Liver (tissue), 9 donors: ENCODE data around the gene SP4. TPM values are rescaled to one million over a fixed set of nuclear protein-coding genes. Genes with fewer than 3 reads are reported as not detected.

ENCODE experiments used
- DNase-seq: peaks from one replicate; pipeline ENCODE4 v3.0.0-alpha.2; 2017; ENCODE audit warnings: low spot score
- H3K27ac ChIP-seq, 2 donors: one replicate each; pipeline ENCODE4 v1.7.0; 2013; ENCODE audit warnings: inconsistent platforms in 2 of 2, low read length in 2 of 2, control low read depth in 1 of 2, low read depth in 1 of 2, mild to moderate bottlenecking in 1 of 2
- H3K27me3 ChIP-seq, 4 donors: one replicate each; pipeline versions ENCODE4 v1.6.1 to v1.7.0; 2013; ENCODE audit warnings: low read length in 3 of 4, inconsistent platforms in 1 of 4, mild to moderate bottlenecking in 1 of 4, moderate library complexity in 1 of 4; ENCODE audit not compliant: control insufficient read depth in 4 of 4, insufficient read depth in 4 of 4
- H3K36me3 ChIP-seq, 4 donors: one replicate each; pipeline versions ENCODE4 v1.6.1 to v1.7.0; 2013; ENCODE audit warnings: low read length in 3 of 4, mild to moderate bottlenecking in 3 of 4, low read depth in 1 of 4, moderate library complexity in 1 of 4; ENCODE audit not compliant: control insufficient read depth in 4 of 4, insufficient read depth in 3 of 4
- H3K4me1 ChIP-seq, 4 donors: one replicate each; pipeline versions ENCODE4 v1.6.1 to v1.7.0; 2013; ENCODE audit warnings: low read length in 3 of 4, mild to moderate bottlenecking in 3 of 4, moderate library complexity in 1 of 4; ENCODE audit not compliant: control insufficient read depth in 4 of 4, insufficient read depth in 4 of 4
- H3K4me3 ChIP-seq, 3 donors: one replicate each; pipeline versions ENCODE4 v1.6.1 to v1.7.0; 2013; ENCODE audit warnings: low read length in 3 of 3, control low read depth in 1 of 3, low read depth in 1 of 3, mild to moderate bottlenecking in 1 of 3
- H3K9ac ChIP-seq, 2 donors: one replicate each; pipeline ENCODE4 v1.7.0; 2013; ENCODE audit warnings: low read length in 2 of 2, mild to moderate bottlenecking in 2 of 2, moderate library complexity in 2 of 2, control low read depth in 1 of 2, low read depth in 1 of 2
- H3K9me3 ChIP-seq, 4 donors: one replicate each; pipeline versions ENCODE4 v1.6.1 to v1.7.0; 2013; ENCODE audit warnings: low read length in 3 of 4; ENCODE audit not compliant: control insufficient read depth in 4 of 4
- ATF3 ChIP-seq: IDR thresholded peaks from 2 replicates; pipeline ENCODE4 v1.6.1; 2016; ENCODE audit warnings: antibody characterized with exemption
- CTCF ChIP-seq: fragments of 150-350 bp; IDR thresholded peaks from 2 replicates; pipeline ENCODE4 v1.5.1; 2017; ENCODE audit warnings: improper control_type of control experiment, low read depth, low read length; ENCODE audit not compliant: missing input control
- EGR1 ChIP-seq, 2 donors: IDR thresholded peaks; 2 replicates each; pipeline ENCODE4 v1.6.1; 2016 to 2018; ENCODE audit warnings: antibody characterized with exemption in 2 of 2, low read depth in 2 of 2
- FOXA1 ChIP-seq: IDR thresholded peaks from 2 replicates; pipeline ENCODE4 v1.6.1; 2016; ENCODE audit warnings: antibody characterized with exemption
- FOXA2 ChIP-seq: IDR thresholded peaks from 2 replicates; pipeline ENCODE4 v1.6.1; 2016; ENCODE audit warnings: antibody characterized with exemption
- GABPA ChIP-seq, 2 donors: IDR thresholded peaks in 1 of 2; conservative IDR thresholded peaks in 1 of 2; 2 replicates each; pipeline ENCODE4 v1.6.1; 2016; ENCODE audit warnings: antibody characterized with exemption in 2 of 2, mild to moderate bottlenecking in 1 of 2, moderate library complexity in 1 of 2
- HNF4A ChIP-seq, 2 donors: conservative IDR thresholded peaks; 2 replicates each; pipeline ENCODE4 v1.6.1; 2016; ENCODE audit warnings: antibody characterized with exemption in 2 of 2, mild to moderate bottlenecking in 2 of 2
- HNF4G ChIP-seq: IDR thresholded peaks from 2 replicates; pipeline ENCODE4 v1.6.1; 2016; ENCODE audit warnings: antibody characterized with exemption
- JUND ChIP-seq, 2 donors: IDR thresholded peaks; 2 replicates each; pipeline ENCODE4 v1.6.1; 2016; ENCODE audit warnings: antibody characterized with exemption in 2 of 2
- MAX ChIP-seq: IDR thresholded peaks from 2 replicates; pipeline ENCODE4 v1.6.1; 2016; ENCODE audit warnings: antibody characterized with exemption
- NR2F2 ChIP-seq: IDR thresholded peaks from 2 replicates; pipeline ENCODE4 v1.6.1; 2016; ENCODE audit warnings: antibody characterized with exemption
- RAD21 ChIP-seq, 2 donors: IDR thresholded peaks; 2 replicates each; pipeline ENCODE4 v1.6.1; 2016; ENCODE audit warnings: antibody characterized with exemption in 2 of 2, mild to moderate bottlenecking in 2 of 2
- REST ChIP-seq: IDR thresholded peaks from 2 replicates; pipeline ENCODE4 v1.6.1; 2016; ENCODE audit warnings: antibody characterized with exemption, mild to moderate bottlenecking
- RXRA ChIP-seq, 2 donors: IDR thresholded peaks; 2 replicates each; pipeline ENCODE4 v1.6.1; 2017 to 2018; ENCODE audit warnings: antibody characterized with exemption in 2 of 2, mild to moderate bottlenecking in 1 of 2
- SP1 ChIP-seq: IDR thresholded peaks from 2 replicates; pipeline ENCODE4 v1.6.1; 2018; ENCODE audit warnings: antibody characterized with exemption, mild to moderate bottlenecking
- TAF1 ChIP-seq: conservative IDR thresholded peaks from 2 replicates; pipeline ENCODE4 v1.6.1; 2016; ENCODE audit warnings: antibody characterized with exemption, mild to moderate bottlenecking
- YY1 ChIP-seq: IDR thresholded peaks from 2 replicates; pipeline ENCODE4 v1.6.1; 2016; ENCODE audit warnings: antibody characterized with exemption, mild to moderate bottlenecking
- ZBTB33 ChIP-seq: IDR thresholded peaks from 2 replicates; pipeline ENCODE4 v1.6.1; 2016; ENCODE audit warnings: antibody characterized with exemption
- WGBS: extraction: QIAGEN DNeasy Blood & Tissue Kit; methylation state at CpG from one replicate; pipeline ENCODE4 v1.1.7; 2013; 5-methylcytosine and 5-hydroxymethylcytosine counted together
- polyA plus RNA-seq, 2 donors: library from polyadenylated mRNA; stranded (reverse) in 1 of 2; unstranded in 1 of 2; fragments of 200-250 nt in 1 of 2; fragments of >200 nt in 1 of 2; fragmentation: Nextera tagmentation in 1 of 2; extraction: Ambion mirVana in 1 of 2; gene quantifications; one replicate each; pipeline versions ENCODE4 v1.2.1 to v1.2.3, GENCODE V29; 2013 to 2015
- total RNA-seq, 2 donors: library from RNA; depleted of rRNA; stranded (reverse); fragments of >200 nt; gene quantifications; one replicate each; pipeline ENCODE4 v1.2.3, GENCODE V29; 2014
- donor health status: healthy.
- donor health status: healthy.
- donor health status: healthy.
- donor health status: healthy.
- donor health status: healthy.

The SP4 gene
- total and polyA plus RNA-seq, 4 donors: 0.61 to 13.2 (median 6.7) TPM

- Histone ChIP-seq H3K9ac (no peak overlapping the region), H3K27ac (no peak overlapping the region), H3K9me3 (no peaks in the 10 kb centered on the region), H3K36me3 (no peaks in the 10 kb centered on the region), H3K4me3 (no peak overlapping the region), H3K27me3 (no peaks in the 10 kb centered on the region), H3K4me1 (peaks cover 2 to 19% (median 14%) of the 10 kb centered on the region in 4 donors)
- 78% methylated on average over 3 of the region's 3 CpGs for WGBS
- TF ChIP-seq HNF4A (conservative IDR thresholded peaks at IDR 0.05) (no peak), ATF3 (no peak), FOXA1 (no peak), HNF4G (no peak), CTCF (no peak), RAD21 (IDR thresholded peaks at IDR 0.05) (no peak), JUND (IDR thresholded peaks at IDR 0.05) (no peak), REST (no peak)
- no peak for DNase-seq
Observed at GRCh38 chr7:21544715-21545114, 116.8 kb downstream of the SP4 start.

GRCh38 chr7:21547501-21547900 lies 119.6 kb downstream of the SP4 start:
- peaks cover 2 to 16% (median 13%) of the 10 kb centered on the region in 4 donors for H3K4me1 ChIP-seq
- no peak overlapping the region for H3K27ac ChIP-seq
- no peak overlapping the region for H3K4me3 ChIP-seq
- H3K9ac ChIP-seq: no peak overlapping the region
- no peaks in the 10 kb centered on the region for H3K36me3 ChIP-seq
- no peak for DNase-seq
- no peaks in the 10 kb centered on the region for H3K27me3 ChIP-seq
- no peaks in the 10 kb centered on the region for H3K9me3 ChIP-seq
- 75% methylated on average over 3 of the region's 3 CpGs for WGBS
- TF ChIP-seq ATF3 (no peak), RAD21 (IDR thresholded peaks at IDR 0.05) (no peak), REST (no peak), RXRA (IDR thresholded peaks at IDR 0.05) (no peak), CTCF (no peak), EGR1 (IDR thresholded peaks at IDR 0.05; ENCODE audit: low read depth in 2 of 2) (no peak), FOXA1 (no peak), FOXA2 (no peak), TAF1 (no peak), HNF4A (conservative IDR thresholded peaks at IDR 0.05) (no peak), MAX (no peak), JUND (IDR thresholded peaks at IDR 0.05) (no peak), HNF4G (no peak), ZBTB33 (no peak), YY1 (no peak), GABPA (IDR thresholded peaks at IDR 0.05 in 1 of 2, conservative IDR thresholded peaks at IDR 0.05 in 1 of 2) (no peak), SP1 (no peak), NR2F2 (no peak)
